Fibroblast of skin of right quadriceps (primary cell): ENCODE measurements around the gene HCAR3.
A peak's percentile ranks its signal among the peaks of the same experiment; 100 is the strongest.
"Not testable (repeated sequence)": the region's sequence is repeated elsewhere in the genome, so short reads cannot be mapped to it uniquely, and the experiment has no call there.

ENCODE experiments used
- DNase-seq: peaks from one replicate; pipeline ENCODE4 v3.0.0-alpha.2; 2013

HCAR3 gene

GRCh38 chr12:122721057-122721545, 4.5 kb upstream of the HCAR3 start:
- no peak for DNase-seq

- peak; percentile 29 for DNase-seq
Observed at GRCh38 chr12:122715211-122715610, 1.4 kb downstream of the HCAR3 start.

GRCh38 chr12:122713491-122714188, 3.0 kb downstream of the HCAR3 start:
- not testable (repeated sequence) for DNase-seq

GRCh38 chr12:122711266-122711665, 5.3 kb downstream of the HCAR3 start:
- DNase-seq = not testable (repeated sequence)

DNA sequence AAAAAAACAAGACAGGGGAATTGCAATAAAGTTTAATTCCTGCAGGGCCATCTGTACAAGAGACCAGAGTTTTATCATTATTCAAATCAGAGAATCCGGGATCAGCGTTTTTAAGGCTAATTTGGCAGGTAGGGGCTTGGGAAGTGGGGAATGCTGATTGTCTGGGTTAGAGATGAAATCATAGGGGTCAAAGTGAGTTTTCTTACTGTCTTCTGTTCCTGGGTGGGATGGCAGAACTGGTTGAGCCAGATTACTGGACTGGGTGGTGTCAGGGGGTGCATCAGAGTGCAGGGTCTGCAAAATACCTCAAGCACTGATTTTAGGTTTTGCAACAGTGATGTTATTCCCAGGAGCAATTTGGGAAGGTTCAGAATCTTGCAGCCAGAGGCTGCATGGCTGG, 6.3 kb downstream of the HCAR3 start:
- not testable (repeated sequence) for DNase-seq

DNA sequence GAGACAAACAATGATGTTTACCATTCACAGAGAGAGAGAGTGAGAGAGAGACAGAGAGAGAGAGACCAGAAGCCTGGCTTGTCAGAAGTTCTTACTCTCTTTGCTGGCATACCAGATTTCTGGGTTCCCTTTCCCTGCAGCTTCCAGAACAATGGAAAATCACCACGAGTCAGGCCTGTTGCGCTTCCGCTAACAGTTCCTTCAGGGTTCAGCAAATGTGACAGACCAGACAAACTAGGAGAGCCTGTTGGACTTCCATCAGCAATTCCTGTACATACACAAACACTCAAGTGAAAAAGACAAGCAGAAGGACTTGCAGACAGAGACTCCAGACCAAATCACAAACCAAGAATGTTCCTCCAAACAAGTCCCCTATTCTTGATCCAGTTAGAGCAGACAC, 7.3 kb downstream of the HCAR3 start:
- not testable (repeated sequence) for DNase-seq

GRCh38 chr12:122703841-122704240, 12.8 kb downstream of the HCAR3 start:
- not testable (repeated sequence) for DNase-seq

GRCh38 chr12:122702890-122703611, 13.6 kb downstream of the HCAR3 start, which contains the start of gene HCAR2:
Gene HCAR2, minus strand, starts transcription at chr12:122703357. Its CDS starts 74 bp downstream, at chr12:122703283.
- not testable (repeated sequence) for DNase-seq

- not testable (repeated sequence) for DNase-seq
Observed at GRCh38 chr12:122701481-122701880, 15.1 kb downstream of the HCAR3 start.

- not testable (repeated sequence) for DNase-seq
Observed at GRCh38 chr12:122700038-122700710, 16.4 kb downstream of the HCAR3 start.

GRCh38 chr12:122696922-122697321, 19.7 kb downstream of the HCAR3 start:
- DNase-seq = not testable (repeated sequence)

GRCh38 chr12:122691566-122691965, 25.0 kb downstream of the HCAR3 start:
- DNase-seq = no peak

DNA sequence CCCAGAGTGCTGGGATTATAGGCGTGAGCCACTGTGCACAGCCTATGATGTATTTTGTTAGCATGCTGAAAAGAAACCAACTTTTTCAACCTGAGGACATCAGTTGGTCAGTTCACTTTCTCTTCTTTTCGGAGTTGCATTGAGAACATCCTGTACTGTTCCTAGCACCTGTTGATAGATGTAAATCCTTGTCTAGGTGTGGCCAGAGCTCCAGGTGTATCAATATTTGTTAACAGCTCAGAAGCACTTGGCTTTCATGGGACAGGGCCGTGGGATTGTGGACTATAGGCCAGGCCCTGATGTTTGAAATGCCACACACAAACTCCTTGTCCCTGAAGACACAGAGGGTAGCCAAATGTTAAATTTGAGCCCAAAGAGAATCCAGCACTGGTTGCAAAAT, 28.3 kb downstream of the HCAR3 start:
- no peak for DNase-seq

DNA sequence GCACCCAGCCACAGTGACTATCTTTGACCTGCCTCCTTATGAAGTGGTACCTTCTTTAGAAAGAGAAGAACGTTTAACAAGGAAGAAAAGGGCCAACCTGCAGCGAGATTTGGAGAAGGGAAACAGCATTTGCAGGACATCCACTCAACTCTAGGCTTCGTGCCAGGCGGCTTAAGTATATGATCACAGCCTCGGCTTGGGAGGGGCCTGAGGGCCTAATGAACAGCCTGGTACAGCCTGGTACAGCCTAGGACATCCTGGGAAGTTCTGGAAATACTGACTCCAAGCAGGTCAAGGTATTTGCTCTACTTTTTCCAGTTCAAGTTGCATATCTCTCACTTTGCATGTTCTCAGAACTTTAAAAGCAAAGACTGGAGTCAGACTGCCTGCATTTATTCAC, 29.5 kb downstream of the HCAR3 start:
- peak; percentile 17 for DNase-seq

GRCh38 chr12:122686538-122686937, 30.1 kb downstream of the HCAR3 start:
- DNase-seq = no peak

- no peak for DNase-seq
Observed at GRCh38 chr12:122684297-122684813, 32.3 kb downstream of the HCAR3 start.

DNA sequence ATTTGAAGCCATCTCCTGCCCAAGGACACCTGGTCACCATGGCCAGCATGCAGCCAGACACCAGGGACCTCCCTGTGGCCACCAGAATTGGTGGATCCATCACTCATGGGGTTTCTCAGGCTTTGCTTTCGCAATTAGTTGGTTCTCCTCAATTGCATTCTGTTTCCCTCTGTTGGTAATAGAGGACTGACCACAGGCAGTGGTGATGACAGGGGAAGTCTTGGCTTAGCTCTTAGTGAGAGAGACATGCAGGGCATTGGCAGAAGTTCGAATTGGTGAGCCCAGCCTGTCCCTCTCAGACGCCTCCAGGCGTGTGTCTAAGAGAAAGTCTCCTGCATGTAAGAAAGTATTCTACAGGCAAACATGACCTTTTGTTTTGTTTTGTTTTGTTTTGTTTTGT, 34.8 kb downstream of the HCAR3 start:
- peak; percentile 47 for DNase-seq

GRCh38 chr12:122680989-122681388, 35.6 kb downstream of the HCAR3 start:
- not testable (repeated sequence) for DNase-seq

DNA sequence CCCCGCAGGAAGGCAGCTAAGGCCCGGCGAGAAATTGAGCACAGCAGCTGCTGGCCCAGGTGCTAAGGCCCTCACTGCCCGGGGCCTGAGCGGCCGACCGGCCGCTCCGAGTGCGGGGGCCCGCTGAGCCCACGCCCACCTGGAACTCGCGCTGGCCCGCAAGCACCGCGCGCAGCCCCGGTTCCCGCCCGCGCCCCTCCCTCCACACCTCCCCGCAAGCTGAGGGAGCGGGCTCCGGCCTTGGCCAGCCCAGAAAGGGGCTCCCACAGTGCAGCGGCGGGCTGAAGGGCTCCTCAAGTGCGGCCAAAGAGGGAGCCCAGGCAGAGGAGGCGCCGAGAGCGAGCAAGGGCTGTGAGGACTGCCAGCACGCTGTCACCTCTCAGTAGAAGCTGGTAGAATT, 39.8 kb downstream of the HCAR3 start:
- not testable (repeated sequence) for DNase-seq

DNA sequence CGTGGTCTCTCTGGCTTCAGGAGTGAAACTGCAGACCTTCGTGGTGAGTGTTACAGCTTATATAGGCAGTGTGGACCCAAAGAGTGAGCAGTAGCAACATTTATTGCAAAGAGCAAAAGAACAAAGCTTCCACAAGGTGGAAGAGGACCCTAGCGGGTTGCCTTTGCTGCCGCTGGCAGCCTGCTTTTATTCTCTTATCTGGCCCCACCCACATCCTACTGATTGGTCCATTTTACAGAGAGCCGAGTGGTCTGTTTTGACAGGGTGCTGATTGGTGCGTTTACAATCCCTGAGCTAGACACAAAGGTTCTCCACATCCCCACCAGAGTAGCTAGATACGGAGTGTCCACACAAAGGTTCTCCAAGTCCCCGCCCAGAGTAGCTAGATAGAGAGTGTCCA, 40.6 kb downstream of the HCAR3 start:
- not testable (repeated sequence) for DNase-seq

DNA sequence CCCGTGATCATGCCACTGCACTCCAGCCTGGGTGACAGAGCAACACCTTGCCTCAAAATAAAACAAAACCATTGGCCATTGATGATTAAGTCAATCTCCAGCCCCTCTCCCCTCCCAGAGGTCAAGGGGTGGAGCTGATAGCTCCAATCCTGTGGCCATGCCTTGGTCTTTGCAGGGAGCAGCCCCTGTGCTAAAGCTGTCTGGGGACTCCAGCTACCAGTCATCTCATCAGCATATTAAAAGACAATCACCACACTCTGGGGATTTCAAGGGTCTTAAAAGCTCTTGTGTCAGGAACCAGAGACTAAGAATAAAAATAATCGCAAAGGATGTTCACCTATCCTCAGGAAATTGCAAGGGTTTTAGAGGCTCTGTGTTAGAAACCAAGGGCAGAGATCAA, 44.1 kb downstream of the HCAR3 start:
- no peak for DNase-seq

GRCh38 chr12:122669397-122670070, 47.1 kb downstream of the HCAR3 start:
- DNase-seq = peak; percentile 45

GRCh38 chr12:122668268-122668667, 48.3 kb downstream of the HCAR3 start:
- DNase-seq = no peak
